Effector memory CD8-positive, alpha-beta T cell (primary cell): ENCODE results near the gene TSPAN18.
"Not testable (repeated sequence)": the region's sequence is repeated elsewhere in the genome, so short reads cannot be mapped to it uniquely, and the experiment has no call there.

Experiments used
- ATAC-seq: fragments of 150-1000 bp; cut with Tn5 transposase; replicated peaks from 2 replicates; pipeline ENCODE4 v1.10.0; 2021; ENCODE audit warnings: mild to moderate bottlenecking, moderate library complexity
- DNase-seq, 3 experiments: peaks; one replicate each; pipeline ENCODE4 v3.0.0; 2021
- H3K27ac Mint-ChIP-seq, 2 donors: one replicate each; pipeline ENCODE4 v1.8.0; 2022; ENCODE audit warnings: mild to moderate bottlenecking in 2 of 2, mixed read lengths in 2 of 2, moderate library complexity in 2 of 2
- H3K27me3 Mint-ChIP-seq, 2 donors: one replicate each; pipeline ENCODE4 v1.8.0; 2022; ENCODE audit warnings: mixed read lengths in 2 of 2
- H3K36me3 Mint-ChIP-seq: one replicate; pipeline ENCODE4 v1.8.0; 2022; ENCODE audit warnings: mild to moderate bottlenecking, moderate library complexity, mixed read lengths; ENCODE audit not compliant: insufficient read depth
- H3K4me1 Mint-ChIP-seq, 2 donors: one replicate each; pipeline ENCODE4 v1.8.0; 2022; ENCODE audit warnings: low read depth in 2 of 2, mixed read lengths in 2 of 2
- H3K4me3 Mint-ChIP-seq, 2 donors: one replicate each; pipeline ENCODE4 v1.8.0; 2022; ENCODE audit warnings: mild to moderate bottlenecking in 2 of 2, mixed read lengths in 2 of 2, moderate library complexity in 2 of 2
- H3K9me3 Mint-ChIP-seq, 2 donors: one replicate each; pipeline ENCODE4 v1.8.0; 2022; ENCODE audit warnings: mixed read lengths in 2 of 2

TSPAN18 gene

GRCh38 chr11:44871682-44872081 lies 144.9 kb downstream of the TSPAN18 start:
- ATAC-seq, H3K36me3 Mint-ChIP-seq, H3K4me3 Mint-ChIP-seq, H3K27ac Mint-ChIP-seq, H3K27me3 Mint-ChIP-seq, H3K9me3 Mint-ChIP-seq, DNase-seq: not testable (repeated sequence)
- peaks cover 20 to 21% of the 10 kb centered on the region in 2 donors for H3K4me1 Mint-ChIP-seq

GRCh38 chr11:44872556-44872955 lies 145.8 kb downstream of the TSPAN18 start:
- H3K9me3 Mint-ChIP-seq = no peaks in the 10 kb centered on the region
- H3K4me3 Mint-ChIP-seq = no peak overlapping the region
- ATAC-seq (no peak), DNase-seq (no peak)
- H3K36me3 Mint-ChIP-seq = peaks cover 3% of the 10 kb centered on the region
- peaks cover 18 to 21% of the 10 kb centered on the region in 2 donors for H3K4me1 Mint-ChIP-seq
- H3K27ac Mint-ChIP-seq = no peak overlapping the region
- H3K27me3 Mint-ChIP-seq = no peaks in the 10 kb centered on the region

GRCh38 chr11:44873537-44873936 lies 146.8 kb downstream of the TSPAN18 start:
- no peak for ATAC-seq
- Mint-ChIP-seq H3K27me3 (no peaks in the 10 kb centered on the region), H3K27ac (peak overlapping the region in 1 of 2 donors; percentile 38), H3K4me3 (no peak overlapping the region), H3K36me3 (peaks cover 3% of the 10 kb centered on the region), H3K9me3 (no peaks in the 10 kb centered on the region), H3K4me1 (peaks cover 11 to 16% of the 10 kb centered on the region in 2 donors)
- DNase-seq = no peak

GRCh38 chr11:44874284-44874683 lies 147.5 kb downstream of the TSPAN18 start:
- Mint-ChIP-seq H3K27ac (peak overlapping the region in 1 of 2 donors; percentile 41), H3K4me3 (no peak overlapping the region), H3K9me3 (no peaks in the 10 kb centered on the region), H3K27me3 (no peaks in the 10 kb centered on the region), H3K36me3 (peaks cover 3% of the 10 kb centered on the region), H3K4me1 (peaks cover 11 to 15% of the 10 kb centered on the region in 2 donors)
- DNase-seq (no peak), ATAC-seq (no peak)

GRCh38 chr11:44875037-44875436 lies 148.3 kb downstream of the TSPAN18 start:
- no peak overlapping the region for H3K4me3 Mint-ChIP-seq
- no peak for DNase-seq
- peaks cover 2% of the 10 kb centered on the region for H3K36me3 Mint-ChIP-seq
- no peaks in the 10 kb centered on the region for H3K27me3 Mint-ChIP-seq
- H3K27ac Mint-ChIP-seq = no peak overlapping the region
- peaks cover 9 to 11% of the 10 kb centered on the region in 2 donors for H3K4me1 Mint-ChIP-seq
- H3K9me3 Mint-ChIP-seq = no peaks in the 10 kb centered on the region
- no peak for ATAC-seq

- DNase-seq (no peak), ATAC-seq (no peak)
- Mint-ChIP-seq H3K4me3 (no peak overlapping the region), H3K9me3 (no peaks in the 10 kb centered on the region), H3K27ac (no peak overlapping the region), H3K36me3 (no peaks in the 10 kb centered on the region), H3K27me3 (no peaks in the 10 kb centered on the region), H3K4me1 (peaks cover 0 to 1% of the 10 kb centered on the region in 2 donors)
These were observed 149.5 kb downstream of the TSPAN18 start for GRCh38 chr11:44876194-44876723.

GRCh38 chr11:44876906-44877305 lies 150.1 kb downstream of the TSPAN18 start:
- ATAC-seq = no peak
- H3K4me1 Mint-ChIP-seq = peaks cover 0 to 2% of the 10 kb centered on the region in 2 donors

GRCh38 chr11:44877571-44878497 lies 151.1 kb downstream of the TSPAN18 start:
- no peak for ATAC-seq
- no peak overlapping the region for H3K4me3 Mint-ChIP-seq
- H3K9me3 Mint-ChIP-seq = no peaks in the 10 kb centered on the region
- DNase-seq = no peak
- peaks cover 0 to 7% of the 10 kb centered on the region in 2 donors for H3K4me1 Mint-ChIP-seq
- H3K27ac Mint-ChIP-seq = no peak overlapping the region
- H3K27me3 Mint-ChIP-seq = no peaks in the 10 kb centered on the region
- H3K36me3 Mint-ChIP-seq = no peaks in the 10 kb centered on the region

More at GRCh38 chr11:44876906-44877305, 150.1 kb downstream of the TSPAN18 start:
- Mint-ChIP-seq H3K27me3 (no peaks in the 10 kb centered on the region), H3K4me3 (no peak overlapping the region), H3K9me3 (no peaks in the 10 kb centered on the region), H3K27ac (no peak overlapping the region), H3K36me3 (no peaks in the 10 kb centered on the region)
- no peak for DNase-seq

- Mint-ChIP-seq H3K9me3 (no peaks in the 10 kb centered on the region), H3K4me3 (no peak overlapping the region), H3K4me1 (peaks cover 5 to 13% of the 10 kb centered on the region in 2 donors), H3K27ac (no peak overlapping the region), H3K27me3 (no peaks in the 10 kb centered on the region), H3K36me3 (no peaks in the 10 kb centered on the region)
- ATAC-seq (no peak), DNase-seq (no peak)
These were observed 151.9 kb downstream of the TSPAN18 start for GRCh38 chr11:44878711-44879110.

GRCh38 chr11:44879432-44879831 lies 152.7 kb downstream of the TSPAN18 start:
- no peak for DNase-seq
- Mint-ChIP-seq H3K4me3 (no peak overlapping the region), H3K27ac (no peak overlapping the region), H3K27me3 (no peaks in the 10 kb centered on the region), H3K36me3 (no peaks in the 10 kb centered on the region), H3K4me1 (peaks cover 9 to 16% of the 10 kb centered on the region in 2 donors), H3K9me3 (no peaks in the 10 kb centered on the region)
- no peak for ATAC-seq

GRCh38 chr11:44880511-44880910 lies 153.7 kb downstream of the TSPAN18 start:
- H3K4me1 Mint-ChIP-seq = peaks cover 9 to 16% of the 10 kb centered on the region in 2 donors
- H3K9me3 Mint-ChIP-seq = no peaks in the 10 kb centered on the region
- H3K27me3 Mint-ChIP-seq = no peaks in the 10 kb centered on the region
- DNase-seq = no peak
- ATAC-seq = no peak
- H3K36me3 Mint-ChIP-seq = no peaks in the 10 kb centered on the region
- H3K4me3 Mint-ChIP-seq = no peak overlapping the region
- H3K27ac Mint-ChIP-seq = no peak overlapping the region

GRCh38 chr11:44880953-44881352 lies 154.2 kb downstream of the TSPAN18 start:
- H3K4me3 Mint-ChIP-seq = no peak overlapping the region
- no peak for DNase-seq
- H3K27ac Mint-ChIP-seq = no peak overlapping the region
- no peaks in the 10 kb centered on the region for H3K36me3 Mint-ChIP-seq
- peaks cover 9 to 18% of the 10 kb centered on the region in 2 donors for H3K4me1 Mint-ChIP-seq
- no peaks in the 10 kb centered on the region for H3K9me3 Mint-ChIP-seq
- no peak for ATAC-seq
- no peaks in the 10 kb centered on the region for H3K27me3 Mint-ChIP-seq

- no peaks in the 10 kb centered on the region for H3K36me3 Mint-ChIP-seq
- ATAC-seq (peak; percentile 35), DNase-seq (no peak)
- H3K27ac Mint-ChIP-seq = peak overlapping the region in 1 of 2 donors; percentile 14
- H3K27me3 Mint-ChIP-seq = no peaks in the 10 kb centered on the region
- peaks cover 9 to 18% of the 10 kb centered on the region in 2 donors for H3K4me1 Mint-ChIP-seq
- H3K9me3 Mint-ChIP-seq = no peaks in the 10 kb centered on the region
- H3K4me3 Mint-ChIP-seq = no peak overlapping the region
These were observed 156.5 kb downstream of the TSPAN18 start for GRCh38 chr11:44883277-44883676.

GRCh38 chr11:44884056-44884455 lies 157.3 kb downstream of the TSPAN18 start:
- H3K27me3 Mint-ChIP-seq = no peaks in the 10 kb centered on the region
- no peak overlapping the region for H3K4me3 Mint-ChIP-seq
- H3K9me3 Mint-ChIP-seq = no peaks in the 10 kb centered on the region
- DNase-seq = no peak
- H3K4me1 Mint-ChIP-seq = peaks cover 9 to 20% of the 10 kb centered on the region in 2 donors
- no peaks in the 10 kb centered on the region for H3K36me3 Mint-ChIP-seq
- H3K27ac Mint-ChIP-seq = peak overlapping the region in 1 of 2 donors; percentile 49
- ATAC-seq = no peak
